ENCODE data around the gene STAT5B. TPM values are rescaled to one million over a fixed set of nuclear protein-coding genes. Genes with fewer than 3 reads are reported as not detected.

Gene STAT5B
- total RNA-seq, 1 donor from 2014 or later: 52.3 TPM

DNA sequence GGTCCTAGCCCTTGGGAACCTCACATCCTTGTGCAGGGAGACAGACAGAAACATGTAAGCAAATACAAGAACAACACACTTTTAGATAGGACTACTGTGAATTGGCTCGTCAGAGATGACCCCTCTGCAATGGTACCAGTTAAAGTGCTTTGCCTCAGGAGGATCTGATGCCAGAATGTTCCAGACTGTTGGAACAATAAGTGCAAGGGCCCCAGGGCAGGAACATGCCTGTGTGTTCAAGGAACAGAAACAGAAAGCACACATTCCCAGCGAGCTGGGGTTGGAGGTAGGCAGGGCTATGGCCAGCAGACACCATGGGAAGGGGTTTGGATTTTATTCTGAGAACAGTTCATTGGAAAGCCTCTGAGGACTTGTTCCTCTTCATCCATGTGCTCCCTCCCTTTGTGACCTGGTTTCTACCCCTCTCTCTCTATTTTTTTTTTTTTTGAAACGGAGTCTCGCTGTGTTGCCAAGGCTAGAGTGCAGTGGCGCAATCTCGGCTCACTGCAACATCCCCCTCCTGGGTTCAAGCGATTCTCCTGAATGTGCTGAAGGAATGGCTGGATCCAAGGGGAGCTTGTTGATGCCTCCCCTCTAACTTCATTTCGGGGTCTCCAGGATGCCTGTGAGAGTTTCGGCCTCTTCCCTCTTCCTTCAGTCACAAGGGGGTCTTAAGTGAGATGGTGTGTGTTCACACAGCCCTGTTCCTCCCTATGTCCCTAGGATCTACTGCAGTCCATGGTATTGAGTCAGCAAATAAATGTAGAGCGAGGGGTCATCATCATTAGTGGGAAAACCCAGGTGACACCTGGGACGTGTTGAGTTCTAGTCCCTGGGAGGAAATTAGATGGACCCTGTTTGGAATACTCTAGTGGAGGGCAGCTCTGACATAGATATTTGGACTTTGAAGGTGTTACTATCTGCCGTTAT is 18.5 kb upstream of the STAT5B start:
- H3K27ac Mint-ChIP-seq: no peak overlapping the region
- TF ChIP-seq, protein P1, sequence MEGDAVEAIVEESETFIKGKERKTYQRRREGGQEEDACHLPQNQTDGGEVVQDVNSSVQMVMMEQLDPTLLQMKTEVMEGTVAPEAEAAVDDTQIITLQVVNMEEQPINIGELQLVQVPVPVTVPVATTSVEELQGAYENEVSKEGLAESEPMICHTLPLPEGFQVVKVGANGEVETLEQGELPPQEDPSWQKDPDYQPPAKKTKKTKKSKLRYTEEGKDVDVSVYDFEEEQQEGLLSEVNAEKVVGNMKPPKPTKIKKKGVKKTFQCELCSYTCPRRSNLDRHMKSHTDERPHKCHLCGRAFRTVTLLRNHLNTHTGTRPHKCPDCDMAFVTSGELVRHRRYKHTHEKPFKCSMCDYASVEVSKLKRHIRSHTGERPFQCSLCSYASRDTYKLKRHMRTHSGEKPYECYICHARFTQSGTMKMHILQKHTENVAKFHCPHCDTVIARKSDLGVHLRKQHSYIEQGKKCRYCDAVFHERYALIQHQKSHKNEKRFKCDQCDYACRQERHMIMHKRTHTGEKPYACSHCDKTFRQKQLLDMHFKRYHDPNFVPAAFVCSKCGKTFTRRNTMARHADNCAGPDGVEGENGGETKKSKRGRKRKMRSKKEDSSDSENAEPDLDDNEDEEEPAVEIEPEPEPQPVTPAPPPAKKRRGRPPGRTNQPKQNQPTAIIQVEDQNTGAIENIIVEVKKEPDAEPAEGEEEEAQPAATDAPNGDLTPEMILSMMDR (IDR thresholded peaks at IDR 0.05; ENCODE audit: unreplicated experiment): no peak
- no peaks in the 10 kb centered on the region for H3K9me3 Mint-ChIP-seq
- no peaks in the 10 kb centered on the region for H3K4me1 Mint-ChIP-seq
- no peak overlapping the region for H3K4me3 Mint-ChIP-seq
- no peaks in the 10 kb centered on the region for H3K27me3 Mint-ChIP-seq (ENCODE audit: low read depth)
- no peak for DNase-seq (ENCODE audit: low spot score in 2 of 2, unreplicated experiment in 2 of 2)
- no peaks in the 10 kb centered on the region for H3K36me3 Mint-ChIP-seq

GRCh38 chr17:42291129-42291528 is 14.9 kb upstream of the STAT5B start:
- Mint-ChIP-seq H3K4me1 (peaks cover 12% of the 10 kb centered on the region), H3K27ac (no peak overlapping the region), H3K27me3 (ENCODE audit: low read depth) (peaks cover 14% of the 10 kb centered on the region), H3K36me3 (no peaks in the 10 kb centered on the region), H3K9me3 (no peaks in the 10 kb centered on the region), H3K4me3 (no peak overlapping the region)
- TF ChIP-seq, protein P1 (IDR thresholded peaks at IDR 0.05; ENCODE audit: unreplicated experiment): no peak
- DNase-seq (ENCODE audit: low spot score in 2 of 2, unreplicated experiment in 2 of 2): no peak

GRCh38 chr17:42290577-42290976 is 14.4 kb upstream of the STAT5B start:
- Mint-ChIP-seq H3K4me3 (no peak overlapping the region), H3K27ac (no peak overlapping the region), H3K27me3 (ENCODE audit: low read depth) (peaks cover 14% of the 10 kb centered on the region), H3K9me3 (no peaks in the 10 kb centered on the region), H3K36me3 (no peaks in the 10 kb centered on the region), H3K4me1 (peaks cover 12% of the 10 kb centered on the region)
- no peak for DNase-seq (ENCODE audit: low spot score in 2 of 2, unreplicated experiment in 2 of 2)
- TF ChIP-seq, protein P1 (IDR thresholded peaks at IDR 0.05; ENCODE audit: unreplicated experiment): no peak

DNA sequence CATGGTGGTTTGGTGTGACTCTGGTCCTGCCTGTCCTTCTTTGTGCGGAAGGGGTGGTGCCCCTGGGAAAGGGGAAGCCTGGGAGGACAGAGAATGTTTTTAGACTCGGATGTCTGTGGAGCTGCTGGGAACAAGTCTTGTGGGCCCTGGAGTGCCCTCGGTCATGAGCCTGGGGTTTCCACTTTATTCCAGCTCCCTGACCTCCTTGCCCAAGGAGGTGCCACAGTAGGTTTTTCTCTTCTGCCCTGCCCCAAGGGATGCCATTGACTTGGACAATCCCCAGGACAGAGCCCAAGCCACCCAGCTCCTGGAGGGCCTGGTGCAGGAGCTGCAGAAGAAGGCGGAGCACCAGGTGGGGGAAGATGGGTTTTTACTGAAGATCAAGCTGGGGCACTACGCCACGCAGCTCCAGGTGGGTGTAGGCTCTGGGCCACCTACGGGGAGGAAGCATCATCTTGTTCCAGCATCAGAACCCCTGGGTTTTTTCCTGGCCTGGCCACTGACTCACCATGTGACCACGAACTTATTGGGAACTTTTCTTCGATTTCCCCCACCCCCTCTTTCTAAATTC is 13.5 kb upstream of the STAT5B start:
- no peaks in the 10 kb centered on the region for H3K36me3 Mint-ChIP-seq
- peaks cover 14% of the 10 kb centered on the region for H3K27me3 Mint-ChIP-seq (ENCODE audit: low read depth)
- peaks cover 12% of the 10 kb centered on the region for H3K4me1 Mint-ChIP-seq
- H3K4me3 Mint-ChIP-seq: peak overlapping the region; percentile 51
- H3K27ac Mint-ChIP-seq: no peak overlapping the region
- TF ChIP-seq, protein P1 (IDR thresholded peaks at IDR 0.05; ENCODE audit: unreplicated experiment): no peak
- H3K9me3 Mint-ChIP-seq: no peaks in the 10 kb centered on the region
- DNase-seq (ENCODE audit: low spot score in 2 of 2, unreplicated experiment in 2 of 2): no peak

GRCh38 chr17:42288803-42289610 is 12.8 kb upstream of the STAT5B start:
- Mint-ChIP-seq H3K27me3 (ENCODE audit: low read depth) (peaks cover 14% of the 10 kb centered on the region), H3K27ac (no peak overlapping the region), H3K9me3 (no peaks in the 10 kb centered on the region), H3K36me3 (no peaks in the 10 kb centered on the region), H3K4me3 (peak overlapping the region; percentile 51), H3K4me1 (peaks cover 12% of the 10 kb centered on the region)
- DNase-seq (ENCODE audit: low spot score in 2 of 2, unreplicated experiment in 2 of 2): no peak
- TF ChIP-seq, protein P1 (IDR thresholded peaks at IDR 0.05; ENCODE audit: unreplicated experiment): no peak
